Stimulated activated naive B cell treated with anti-CD40 and anti-IgM and Interleukin-4, amounts not matched to agents 10 μg/mL and 1 μg/mL and 100 μg/mL, for 72 hours (primary cell): Measurements from ENCODE around the gene TLR3.
A peak's percentile ranks its signal among the peaks of the same experiment; 100 is the strongest.

ENCODE experiments used
- ATAC-seq, 2 donors: fragments of 150-1000 bp; cut with Tn5 transposase; replicated peaks; 2 replicates each; pipeline ENCODE4 v1.10.0; 2021; ENCODE audit warnings: moderate library complexity in 1 of 2
- DNase-seq: peaks from one replicate; pipeline ENCODE4 v3.0.0; 2021
- H3K27ac Mint-ChIP-seq: one replicate; pipeline ENCODE4 v1.8.0; 2022; ENCODE audit warnings: mild to moderate bottlenecking, mixed read lengths
- H3K27me3 Mint-ChIP-seq, 2 donors: one replicate each; pipeline ENCODE4 v1.8.0; 2022; ENCODE audit warnings: mixed read lengths in 2 of 2
- H3K36me3 Mint-ChIP-seq, 2 donors: one replicate each; pipeline ENCODE4 v1.8.0; 2022; ENCODE audit warnings: mixed read lengths in 2 of 2, mild to moderate bottlenecking in 1 of 2
- H3K4me1 Mint-ChIP-seq, 2 donors: one replicate each; pipeline ENCODE4 v1.8.0; 2022; ENCODE audit warnings: mixed read lengths in 2 of 2, mild to moderate bottlenecking in 1 of 2
- H3K4me3 Mint-ChIP-seq, 2 donors: one replicate each; pipeline ENCODE4 v1.8.0; 2022; ENCODE audit warnings: mild to moderate bottlenecking in 2 of 2, mixed read lengths in 2 of 2, moderate library complexity in 1 of 2
- H3K9me3 Mint-ChIP-seq, 2 donors: one replicate each; pipeline ENCODE4 v1.8.0; 2022; ENCODE audit warnings: mixed read lengths in 2 of 2, mild to moderate bottlenecking in 1 of 2

Gene TLR3

GRCh38 chr4:186072516-186072915, 3.6 kb downstream of the TLR3 start:
- Mint-ChIP-seq H3K27me3 (peaks cover 20 to 26% of the 10 kb centered on the region in 2 donors), H3K9me3 (no peaks in the 10 kb centered on the region), H3K36me3 (no peaks in the 10 kb centered on the region), H3K4me1 (peaks cover 6 to 17% of the 10 kb centered on the region in 2 donors), H3K27ac (no peak overlapping the region), H3K4me3 (no peak overlapping the region)
- DNase-seq (no peak), ATAC-seq (no peak)

- Mint-ChIP-seq H3K4me3 (no peak overlapping the region), H3K27ac (no peak overlapping the region), H3K4me1 (peaks cover under 1 to 6% of the 10 kb centered on the region in 2 donors), H3K27me3 (peaks cover 17 to 20% of the 10 kb centered on the region in 2 donors), H3K36me3 (no peaks in the 10 kb centered on the region), H3K9me3 (no peaks in the 10 kb centered on the region)
- DNase-seq: no peak
- ATAC-seq: peak; percentile 51 to 57
These were observed 5.2 kb downstream of the TLR3 start for GRCh38 chr4:186074189-186074588.

GRCh38 chr4:186078981-186079638, 10.2 kb downstream of the TLR3 start:
- Mint-ChIP-seq H3K4me1 (peaks cover 0 to 2% of the 10 kb centered on the region in 2 donors), H3K9me3 (no peaks in the 10 kb centered on the region), H3K36me3 (no peaks in the 10 kb centered on the region), H3K27me3 (peaks cover 16 to 24% of the 10 kb centered on the region in 2 donors), H3K4me3 (no peak overlapping the region), H3K27ac (no peak overlapping the region)
- DNase-seq (no peak), ATAC-seq (no peak)

DNA sequence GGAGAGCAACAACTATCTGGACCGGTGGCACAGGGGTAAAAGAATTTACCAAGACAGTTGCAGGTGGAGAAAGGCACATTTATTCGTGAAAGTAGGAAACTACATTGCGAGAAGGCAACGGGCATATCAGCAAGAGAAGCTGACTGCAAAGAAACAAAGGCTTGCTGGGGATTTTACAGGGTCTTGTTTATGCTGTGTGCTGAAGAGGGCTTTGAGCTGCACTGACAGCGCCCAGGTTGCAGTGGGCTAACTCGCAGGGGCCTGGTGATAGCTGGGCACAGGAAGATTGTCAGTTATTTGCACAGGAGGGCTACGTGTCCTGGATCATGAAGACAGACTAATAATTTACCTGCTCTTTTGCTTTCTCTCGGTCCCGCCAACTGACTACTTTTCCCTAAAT, 10.7 kb downstream of the TLR3 start:
- H3K4me3 Mint-ChIP-seq: no peak overlapping the region
- no peak for DNase-seq
- ATAC-seq: no peak
- peaks cover 0 to 2% of the 10 kb centered on the region in 2 donors for H3K4me1 Mint-ChIP-seq
- H3K36me3 Mint-ChIP-seq: no peaks in the 10 kb centered on the region
- no peaks in the 10 kb centered on the region for H3K9me3 Mint-ChIP-seq
- H3K27ac Mint-ChIP-seq: no peak overlapping the region
- peaks cover 16 to 24% of the 10 kb centered on the region in 2 donors for H3K27me3 Mint-ChIP-seq

- DNase-seq: no peak
- no peak overlapping the region for H3K4me3 Mint-ChIP-seq
- H3K9me3 Mint-ChIP-seq: no peaks in the 10 kb centered on the region
- no peak overlapping the region for H3K27ac Mint-ChIP-seq
- H3K4me1 Mint-ChIP-seq: peaks cover 0 to 2% of the 10 kb centered on the region in 2 donors
- ATAC-seq: no peak
- no peaks in the 10 kb centered on the region for H3K36me3 Mint-ChIP-seq
- peaks cover 16 to 24% of the 10 kb centered on the region in 2 donors for H3K27me3 Mint-ChIP-seq
These were observed 12.3 kb downstream of the TLR3 start for GRCh38 chr4:186081202-186081807.

DNA sequence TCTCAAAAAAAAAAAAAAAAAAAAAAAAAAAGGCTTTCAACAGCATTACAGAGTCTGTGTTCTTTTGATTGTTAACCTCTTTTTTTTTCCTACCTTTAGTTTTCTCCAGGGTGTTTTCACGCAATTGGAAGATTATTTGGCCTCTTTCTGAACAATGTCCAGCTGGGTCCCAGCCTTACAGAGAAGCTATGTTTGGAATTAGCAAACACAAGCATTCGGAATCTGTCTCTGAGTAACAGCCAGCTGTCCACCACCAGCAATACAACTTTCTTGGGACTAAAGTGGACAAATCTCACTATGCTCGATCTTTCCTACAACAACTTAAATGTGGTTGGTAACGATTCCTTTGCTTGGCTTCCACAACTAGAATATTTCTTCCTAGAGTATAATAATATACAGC, 13.3 kb downstream of the TLR3 start:
- peaks cover 0 to 2% of the 10 kb centered on the region in 2 donors for H3K4me1 Mint-ChIP-seq
- H3K9me3 Mint-ChIP-seq: no peaks in the 10 kb centered on the region
- no peak for DNase-seq
- no peaks in the 10 kb centered on the region for H3K36me3 Mint-ChIP-seq
- H3K27me3 Mint-ChIP-seq: peaks cover 16 to 24% of the 10 kb centered on the region in 2 donors
- no peak overlapping the region for H3K4me3 Mint-ChIP-seq
- H3K27ac Mint-ChIP-seq: no peak overlapping the region
- ATAC-seq: no peak

- Mint-ChIP-seq H3K36me3 (peaks cover 0 to 2% of the 10 kb centered on the region in 2 donors), H3K9me3 (no peaks in the 10 kb centered on the region), H3K27me3 (peaks cover 19 to 22% of the 10 kb centered on the region in 2 donors), H3K4me1 (no peaks in the 10 kb centered on the region), H3K27ac (no peak overlapping the region), H3K4me3 (no peak overlapping the region)
- no peak for ATAC-seq
- DNase-seq: no peak
These were observed 19.6 kb downstream of the TLR3 start for GRCh38 chr4:186088523-186088922.

DNA sequence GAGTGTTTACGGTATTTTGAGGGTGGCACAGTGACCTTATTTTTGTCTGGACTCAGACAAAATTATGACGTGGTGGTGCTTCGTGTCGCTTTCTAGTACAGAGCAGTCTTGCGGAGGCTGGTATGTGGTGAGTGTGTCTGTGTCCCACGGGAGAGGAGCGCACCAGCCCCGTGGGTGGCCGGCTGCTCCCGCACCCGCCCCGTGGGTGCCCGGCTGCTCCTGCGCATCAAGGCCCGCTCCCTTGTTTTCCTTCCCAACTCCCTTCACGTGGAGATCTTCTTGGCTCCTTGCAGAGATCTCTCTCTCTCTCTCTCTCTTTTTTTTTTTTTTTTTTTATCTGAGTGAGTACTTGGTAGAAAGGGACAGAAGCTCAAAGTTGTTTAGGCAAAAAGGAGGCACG, 23.3 kb downstream of the TLR3 start:
- H3K36me3 Mint-ChIP-seq: peaks cover 0 to 2% of the 10 kb centered on the region in 2 donors
- H3K4me1 Mint-ChIP-seq: no peaks in the 10 kb centered on the region
- no peak overlapping the region for H3K27ac Mint-ChIP-seq
- H3K9me3 Mint-ChIP-seq: no peaks in the 10 kb centered on the region
- ATAC-seq: no peak
- no peak overlapping the region for H3K4me3 Mint-ChIP-seq
- peaks cover 28 to 32% of the 10 kb centered on the region in 2 donors for H3K27me3 Mint-ChIP-seq
- DNase-seq: no peak

GRCh38 chr4:186095406-186095805, 26.4 kb downstream of the TLR3 start:
- no peak overlapping the region for H3K4me3 Mint-ChIP-seq
- H3K4me1 Mint-ChIP-seq: no peaks in the 10 kb centered on the region
- H3K27ac Mint-ChIP-seq: no peak overlapping the region
- no peaks in the 10 kb centered on the region for H3K9me3 Mint-ChIP-seq
- ATAC-seq (no peak), DNase-seq (no peak)
- no peaks in the 10 kb centered on the region for H3K36me3 Mint-ChIP-seq
- H3K27me3 Mint-ChIP-seq: peaks cover 6 to 15% of the 10 kb centered on the region in 2 donors

DNA sequence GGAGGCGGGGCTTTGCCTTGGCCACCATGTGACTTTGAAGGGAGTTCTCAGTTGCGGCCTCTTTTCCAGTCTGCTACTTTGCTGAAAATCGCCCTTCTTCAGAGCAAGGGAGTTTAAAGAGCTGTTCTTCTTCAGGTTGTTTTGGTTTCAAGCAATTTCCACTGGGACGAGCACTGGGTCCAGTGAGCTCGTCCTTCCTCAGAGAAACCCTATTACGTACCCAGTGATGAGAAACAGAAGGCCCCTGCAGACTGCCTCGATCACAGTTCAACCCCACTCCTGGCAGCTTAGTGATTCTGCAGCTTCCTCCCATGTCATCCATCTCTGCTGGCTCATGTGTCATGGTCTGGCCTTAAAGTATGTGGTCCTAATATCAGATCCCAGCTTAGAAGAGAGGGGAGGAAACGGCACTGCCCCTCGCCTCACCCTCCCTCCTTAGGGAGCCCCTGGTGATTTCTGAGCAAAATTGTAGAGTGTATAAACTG, 27.8 kb downstream of the TLR3 start:
- Mint-ChIP-seq H3K4me3 (no peak overlapping the region), H3K9me3 (no peaks in the 10 kb centered on the region), H3K4me1 (no peaks in the 10 kb centered on the region), H3K27ac (no peak overlapping the region), H3K36me3 (no peaks in the 10 kb centered on the region), H3K27me3 (peaks cover 17 to 18% of the 10 kb centered on the region in 2 donors)
- no peak for DNase-seq
- ATAC-seq: no peak

DNA sequence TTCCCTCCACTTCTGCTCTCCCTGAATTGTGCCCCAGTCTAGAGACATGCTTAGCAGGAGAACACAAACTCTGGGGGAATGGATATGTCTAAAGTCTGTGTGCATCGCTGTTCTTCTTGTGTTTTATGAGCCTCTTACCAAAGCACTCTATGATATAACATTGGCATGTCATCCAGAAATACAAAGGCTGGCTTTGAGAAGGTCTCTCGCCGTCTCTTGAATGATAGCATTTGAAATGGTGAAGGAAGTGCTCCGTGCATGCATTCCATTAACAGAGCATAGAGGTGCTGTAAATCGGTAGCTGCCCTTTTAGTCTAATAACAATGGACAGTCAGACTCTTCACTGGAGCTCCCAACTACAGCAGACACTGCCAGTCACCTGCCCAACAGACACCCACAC, 28.4 kb downstream of the TLR3 start:
- ATAC-seq (no peak), DNase-seq (no peak)
- Mint-ChIP-seq H3K27me3 (peaks cover 19 to 22% of the 10 kb centered on the region in 2 donors), H3K9me3 (no peaks in the 10 kb centered on the region), H3K4me1 (no peaks in the 10 kb centered on the region), H3K36me3 (no peaks in the 10 kb centered on the region), H3K27ac (no peak overlapping the region), H3K4me3 (no peak overlapping the region)

- Mint-ChIP-seq H3K9me3 (no peaks in the 10 kb centered on the region), H3K4me1 (peaks cover 6 to 12% of the 10 kb centered on the region in 2 donors), H3K27ac (no peak overlapping the region), H3K36me3 (peaks cover 0 to 3% of the 10 kb centered on the region in 2 donors), H3K4me3 (no peak overlapping the region), H3K27me3 (peaks cover 36 to 60% of the 10 kb centered on the region in 2 donors)
- ATAC-seq (no peak), DNase-seq (no peak)
These were observed 34.0 kb downstream of the TLR3 start for GRCh38 chr4:186102931-186103330.

DNA sequence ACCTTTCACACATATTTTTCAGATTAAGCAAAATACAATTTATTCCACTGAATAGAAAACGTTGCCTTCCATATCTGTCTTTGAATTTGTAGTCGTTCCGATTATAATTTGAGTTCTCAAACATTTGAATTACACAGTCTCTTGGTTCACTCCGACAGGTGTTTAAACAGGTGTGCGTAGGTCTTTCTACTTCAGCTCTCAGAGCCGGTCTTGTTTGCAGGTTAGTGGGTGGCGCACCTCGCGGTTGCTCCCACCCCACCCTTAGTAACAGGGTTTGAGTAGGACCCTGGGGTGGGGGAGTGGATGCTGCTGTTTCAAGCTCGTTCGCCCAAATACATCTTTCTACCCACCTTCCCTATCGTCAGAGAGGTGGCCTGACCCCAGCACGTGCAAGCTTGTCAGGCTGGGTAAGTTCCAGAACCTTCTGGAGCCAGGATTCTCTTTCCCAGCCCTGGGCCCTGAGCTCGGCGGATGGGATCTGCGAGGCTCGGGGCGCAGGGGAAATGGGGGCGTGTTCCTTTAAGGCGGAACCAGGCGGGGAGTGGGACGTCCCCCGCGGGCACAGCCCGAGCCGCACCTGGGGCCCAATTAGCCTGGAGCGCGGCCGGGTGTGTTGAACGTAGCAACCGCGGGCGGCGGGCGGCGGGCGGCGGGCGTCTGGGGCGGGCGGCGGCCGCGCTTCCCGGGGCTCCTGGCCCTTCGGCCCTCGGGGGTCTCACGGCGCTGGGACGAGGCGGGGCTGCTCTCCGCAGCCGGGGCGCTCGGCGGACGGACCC, 35.3 kb downstream of the TLR3 start, which contains the start of gene FAM149A:
TSS of gene FAM149A (plus strand) at position 591 of the 776 bp plus-strand sequence.
- peak; percentile 92 for ATAC-seq
- Mint-ChIP-seq H3K9me3 (no peaks in the 10 kb centered on the region), H3K27me3 (peaks cover 42 to 72% of the 10 kb centered on the region in 2 donors), H3K4me3 (peak within 1 kb of the TSS; percentile 69 to 72), H3K4me1 (peaks cover 6 to 12% of the 10 kb centered on the region in 2 donors), H3K36me3 (peaks cover 0 to 3% of the 10 kb centered on the region in 2 donors), H3K27ac (no peak within 1 kb of the TSS)
- peak; percentile 20 for DNase-seq

DNA sequence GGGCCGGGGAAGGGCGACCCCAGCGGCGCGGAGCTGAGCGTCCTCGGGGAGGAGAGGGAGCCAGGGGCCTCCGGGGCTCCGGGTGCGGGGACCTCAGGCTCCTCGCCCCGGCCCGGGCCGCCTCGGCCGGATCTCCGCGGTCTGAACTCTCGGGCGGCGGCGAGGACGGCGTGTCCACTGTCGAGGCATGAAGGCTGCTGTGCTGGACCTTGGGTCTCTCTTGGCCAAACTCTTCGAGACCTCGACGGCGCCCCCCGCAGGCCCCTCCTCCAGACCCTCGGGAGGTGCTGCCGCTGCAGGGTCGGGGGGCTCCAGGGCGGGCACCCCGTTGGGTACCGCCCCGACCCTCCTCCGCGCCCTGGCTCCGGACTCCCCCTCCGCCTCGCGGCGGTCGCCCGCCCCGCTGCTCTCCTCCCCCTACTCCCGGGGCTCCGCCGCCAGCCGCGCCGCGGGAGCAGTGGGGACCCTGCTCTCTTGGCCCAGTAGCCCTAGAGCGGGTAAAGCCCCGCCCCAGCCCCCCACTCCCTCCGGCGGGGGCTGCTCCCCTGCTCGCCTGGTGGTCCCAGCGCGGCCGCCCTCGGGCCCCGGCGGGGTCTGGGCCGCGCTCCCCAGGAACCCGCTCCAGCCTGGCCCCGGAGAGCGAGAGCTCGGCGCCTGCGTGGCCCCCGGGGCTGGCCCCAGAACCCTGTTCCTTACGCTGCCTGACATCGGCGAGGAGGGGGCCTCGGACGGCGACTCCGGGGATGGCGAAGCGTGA, 36.1 kb downstream of the TLR3 start:
- peak; percentile 49 to 51 for ATAC-seq
- Mint-ChIP-seq H3K36me3 (peaks cover 0 to 3% of the 10 kb centered on the region in 2 donors), H3K27me3 (peaks cover 42 to 73% of the 10 kb centered on the region in 2 donors), H3K4me3 (peak overlapping the region; percentile 69 to 72), H3K9me3 (no peaks in the 10 kb centered on the region), H3K4me1 (peaks cover 6 to 12% of the 10 kb centered on the region in 2 donors), H3K27ac (no peak overlapping the region)
- DNase-seq: no peak
